ENCODE results near the gene GBA3.

Gene GBA3

DNA sequence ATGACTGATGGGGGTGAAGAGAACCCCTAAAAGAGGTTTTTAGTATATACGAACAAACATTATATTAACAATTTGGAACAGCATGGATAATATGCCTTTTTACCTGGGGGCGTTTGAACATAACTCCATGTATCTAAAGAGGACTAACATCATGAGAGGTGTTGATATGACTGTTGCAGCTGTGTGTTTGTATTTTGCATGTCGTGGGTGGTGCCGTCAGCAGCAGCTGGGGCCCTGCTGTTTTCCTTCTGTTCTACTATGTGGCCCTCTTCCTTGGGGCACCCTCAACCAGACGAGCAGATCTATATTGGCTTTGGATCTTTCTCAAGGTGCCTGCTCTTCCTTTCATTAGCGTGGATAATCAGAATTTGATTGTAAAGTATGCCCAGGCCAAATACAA is 11.2 kb downstream of the GBA3 start:
- DNase-seq: no peak

DNA sequence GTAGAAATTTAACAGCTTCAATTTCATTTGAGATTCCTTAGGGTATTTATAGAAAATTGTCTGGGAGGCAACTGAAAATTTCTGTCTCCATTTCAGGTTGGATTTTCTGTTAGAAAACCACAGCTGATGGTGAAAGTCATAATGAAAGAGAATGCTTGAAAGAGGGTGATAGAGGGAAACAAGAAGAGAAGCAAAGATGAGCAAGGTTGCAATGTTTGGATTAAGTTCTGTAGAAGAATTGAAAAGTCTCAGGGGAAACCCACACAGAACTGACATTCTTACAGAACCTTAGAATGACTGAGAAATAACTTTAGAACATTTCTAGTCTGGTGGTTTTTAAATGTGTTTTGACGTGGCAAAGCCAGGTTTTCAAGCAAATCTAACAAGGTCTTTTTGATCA is 14.7 kb downstream of the GBA3 start:
- no peak for DNase-seq

DNA sequence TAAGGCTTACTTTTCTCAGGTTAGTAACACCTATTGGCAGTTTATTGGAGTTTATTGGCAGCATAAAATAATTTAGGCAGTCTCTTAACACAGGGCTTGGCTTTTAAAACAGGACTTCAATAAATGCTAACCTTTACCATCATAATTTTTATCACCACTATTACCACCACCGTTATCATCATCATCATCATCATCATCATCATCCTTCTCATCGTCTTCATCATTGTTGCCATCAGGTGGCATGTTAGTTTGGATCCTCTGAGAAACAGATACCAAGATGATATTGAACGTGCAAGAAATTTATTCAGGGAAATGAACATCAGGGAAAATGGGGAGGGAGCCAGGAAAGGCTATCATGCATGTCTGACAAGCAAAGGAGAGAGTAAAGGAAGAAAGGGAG is 16.2 kb downstream of the GBA3 start:
- no peak for DNase-seq

DNA sequence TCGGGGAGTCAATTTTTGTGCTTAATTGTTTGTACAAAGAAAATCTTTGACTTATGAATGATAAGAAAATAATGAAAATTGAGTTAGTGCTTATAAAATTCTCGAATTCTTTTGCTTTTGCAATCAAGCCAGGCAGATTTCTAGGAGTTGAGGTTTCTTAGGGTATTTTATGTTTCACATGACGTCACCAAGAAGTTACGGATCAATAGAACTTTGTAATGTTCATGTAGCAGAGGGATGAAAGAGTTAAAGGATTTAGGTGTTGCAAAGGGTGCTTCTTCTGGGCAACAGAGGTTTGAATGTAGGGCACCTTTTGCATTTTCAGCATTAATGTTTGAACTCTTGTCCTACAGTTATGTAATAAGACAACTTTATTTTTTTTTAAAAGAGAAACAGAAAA is 19.4 kb downstream of the GBA3 start:
- DNase-seq: no peak

GRCh38 chr4:22712529-22712928 is 19.8 kb downstream of the GBA3 start:
- DNase-seq: no peak

GRCh38 chr4:22713841-22714240 is 21.1 kb downstream of the GBA3 start:
- DNase-seq: no peak

DNA sequence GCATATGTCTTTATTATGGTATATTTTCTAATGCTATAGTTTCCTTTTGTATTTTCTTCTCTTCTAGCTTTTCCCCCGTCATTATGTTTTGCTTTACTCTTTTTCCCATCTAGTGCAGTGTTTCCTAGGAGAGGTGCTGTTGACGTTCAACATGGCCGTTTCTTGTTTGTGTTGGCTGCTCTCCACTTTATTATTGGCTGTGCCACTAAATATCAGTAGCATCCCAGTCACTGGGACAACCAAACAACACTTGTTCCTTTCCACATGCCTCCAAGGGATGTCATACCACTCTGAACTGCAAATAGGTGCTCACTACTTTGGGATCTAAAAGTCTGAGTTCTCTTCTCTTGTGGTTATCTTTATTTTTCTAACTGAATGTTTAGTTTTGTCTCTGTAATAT is 26.5 kb downstream of the GBA3 start:
- DNase-seq: no peak

- no peak for DNase-seq
Measured at GRCh38 chr4:22720091-22720490, 27.4 kb downstream of the GBA3 start.

DNA sequence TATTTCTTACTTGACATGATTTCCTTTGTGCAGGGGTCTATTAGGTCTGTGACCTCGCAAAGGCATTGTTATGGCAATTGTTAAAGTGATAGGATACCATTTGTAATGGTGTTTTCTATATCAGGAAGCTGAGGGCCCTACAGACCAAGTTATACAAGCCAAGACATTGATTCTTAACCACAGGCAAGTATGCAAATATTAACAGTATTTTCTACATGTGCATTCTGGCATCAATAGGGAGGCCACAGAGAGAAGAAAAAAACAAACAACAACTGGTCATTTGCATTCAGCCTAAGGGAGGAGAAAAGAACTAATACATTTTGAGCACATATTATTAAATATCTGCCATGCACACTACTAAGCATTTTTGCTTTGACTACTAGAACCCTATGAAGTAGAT is 28.5 kb downstream of the GBA3 start:
- DNase-seq: no peak

GRCh38 chr4:22730021-22730420 is 37.3 kb downstream of the GBA3 start:
- DNase-seq: no peak

DNA sequence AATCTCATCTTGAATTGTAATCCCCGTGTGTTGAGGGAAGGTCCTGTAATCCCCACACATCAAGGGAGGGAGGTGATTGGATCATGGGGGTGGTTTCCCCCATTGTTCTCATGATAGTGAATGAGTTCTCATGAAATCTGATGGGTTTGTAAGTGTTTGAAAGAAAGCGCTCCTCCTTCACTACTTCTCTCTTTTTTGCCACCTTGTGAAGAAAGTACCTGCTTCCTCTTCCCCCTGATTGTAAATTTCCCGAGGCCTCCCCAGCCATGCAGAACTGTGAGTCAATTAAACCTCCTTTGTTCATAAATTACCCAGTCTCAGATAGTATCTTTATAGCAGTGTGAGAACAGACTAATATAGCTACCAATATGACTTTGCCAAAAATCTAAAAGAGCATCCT is 41.1 kb downstream of the GBA3 start:
- DNase-seq: no peak

DNA sequence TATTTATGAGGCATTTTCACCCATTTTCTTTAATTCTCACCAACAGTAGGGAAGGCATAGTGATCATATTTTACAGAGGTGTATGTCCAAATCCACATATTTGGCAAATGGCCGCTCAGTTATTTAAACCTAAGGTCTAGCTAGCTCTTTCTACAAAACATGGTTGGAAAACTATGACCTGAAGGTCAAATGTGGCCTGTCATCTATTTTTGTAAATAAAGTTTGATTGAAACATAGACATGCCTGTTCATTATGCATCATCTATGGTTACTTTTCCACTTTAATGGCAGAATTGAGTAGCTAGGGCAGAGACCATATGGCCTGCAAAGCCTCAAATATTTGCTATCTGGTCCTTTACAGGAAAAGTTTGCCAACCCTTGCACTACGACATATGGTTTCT is 44.2 kb downstream of the GBA3 start:
- DNase-seq: no peak

- no peak for DNase-seq
Measured at GRCh38 chr4:22739968-22740367, 47.2 kb downstream of the GBA3 start.

DNA sequence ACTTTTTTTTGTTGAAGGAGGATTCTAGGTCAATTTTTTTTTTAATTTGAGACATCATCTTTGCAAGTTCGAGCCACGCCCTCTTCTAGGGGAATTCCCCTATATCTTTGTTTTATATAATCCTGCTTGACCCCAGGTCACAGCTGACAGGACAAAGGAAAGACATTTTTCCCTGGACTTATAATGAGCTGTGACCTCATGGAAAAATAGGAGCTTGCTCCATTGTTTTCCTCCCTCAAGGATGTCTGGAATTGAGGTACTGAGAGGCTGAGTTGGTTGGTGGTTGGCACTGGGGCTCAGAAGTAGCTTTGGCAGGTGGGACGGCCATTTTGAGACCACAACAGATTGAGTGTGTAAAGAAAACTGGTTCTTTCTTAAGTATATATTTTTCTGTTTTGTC is 49.0 kb downstream of the GBA3 start:
- no peak for DNase-seq

- DNase-seq: no peak
Measured at GRCh38 chr4:22743290-22743689, 50.6 kb downstream of the GBA3 start.

DNA sequence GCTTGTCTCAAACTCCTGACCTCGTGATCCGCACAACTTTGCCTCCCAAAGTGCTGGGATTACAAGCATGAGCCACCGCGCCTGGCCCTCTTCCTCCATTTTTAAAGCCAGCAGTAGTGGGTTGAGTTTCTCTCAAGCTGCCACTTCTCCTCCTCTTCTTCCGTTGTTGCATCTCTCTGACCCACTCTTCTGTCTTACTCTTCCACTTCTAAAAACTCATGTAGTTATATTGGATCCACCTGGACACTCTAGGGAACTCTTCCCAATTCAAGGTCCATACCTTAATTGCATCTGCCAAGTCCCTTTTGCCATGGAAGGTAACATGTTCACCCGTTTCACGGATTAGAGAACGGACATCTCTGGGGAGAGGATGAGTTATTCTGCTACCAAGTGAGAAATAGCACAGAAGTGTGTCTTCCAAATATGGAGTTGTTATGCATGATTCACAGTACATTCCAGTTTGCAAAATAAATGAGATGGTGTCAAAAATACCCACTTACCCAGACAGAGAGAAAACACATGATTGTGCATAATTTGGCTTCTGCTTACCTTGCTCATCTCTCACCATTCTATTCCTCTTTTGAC is 51.8 kb downstream of the GBA3 start:
- no peak for DNase-seq

GRCh38 chr4:22745234-22745633 is 52.5 kb downstream of the GBA3 start:
- no peak for DNase-seq

GRCh38 chr4:22754116-22754515 is 61.4 kb downstream of the GBA3 start:
- no peak for DNase-seq

DNA sequence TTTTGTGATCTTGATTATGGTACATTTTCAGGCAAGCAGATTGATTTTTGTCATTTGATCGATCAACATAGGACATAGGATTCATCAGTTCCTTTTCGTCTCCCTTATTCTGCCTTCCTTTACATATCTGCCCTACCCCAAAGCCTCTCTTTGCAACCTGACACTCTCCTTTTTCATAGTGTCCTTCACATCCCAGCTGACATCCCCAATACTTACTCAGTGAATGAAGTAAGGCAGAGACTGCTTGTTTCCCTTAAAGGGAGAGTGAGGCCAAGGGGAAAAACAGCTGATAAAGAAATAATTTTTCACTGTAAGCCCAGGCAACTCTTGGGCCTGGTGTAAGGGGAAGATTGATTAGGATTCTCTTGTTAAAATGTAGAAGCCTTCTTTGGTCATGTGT is 69.8 kb downstream of the GBA3 start:
- DNase-seq: no peak

DNA sequence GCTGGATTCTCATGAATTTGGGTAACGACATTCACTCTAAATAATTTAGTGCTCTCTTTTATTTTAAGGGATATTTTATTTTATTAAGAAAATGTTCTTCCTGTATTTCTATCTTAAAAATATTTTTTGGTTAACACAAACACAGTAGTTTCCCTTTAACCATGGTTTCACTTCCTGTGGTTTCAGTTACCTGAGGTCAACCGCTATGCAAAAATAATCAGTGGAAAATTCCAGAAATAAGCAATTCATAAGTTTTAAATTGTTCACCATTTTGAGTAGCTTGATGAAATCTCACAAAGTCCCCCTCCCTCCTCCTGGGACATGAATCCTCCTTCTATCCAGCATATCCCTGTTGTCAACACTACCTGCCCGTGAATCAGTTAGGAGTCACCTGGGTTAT is 71.4 kb downstream of the GBA3 start:
- DNase-seq: no peak

DNA sequence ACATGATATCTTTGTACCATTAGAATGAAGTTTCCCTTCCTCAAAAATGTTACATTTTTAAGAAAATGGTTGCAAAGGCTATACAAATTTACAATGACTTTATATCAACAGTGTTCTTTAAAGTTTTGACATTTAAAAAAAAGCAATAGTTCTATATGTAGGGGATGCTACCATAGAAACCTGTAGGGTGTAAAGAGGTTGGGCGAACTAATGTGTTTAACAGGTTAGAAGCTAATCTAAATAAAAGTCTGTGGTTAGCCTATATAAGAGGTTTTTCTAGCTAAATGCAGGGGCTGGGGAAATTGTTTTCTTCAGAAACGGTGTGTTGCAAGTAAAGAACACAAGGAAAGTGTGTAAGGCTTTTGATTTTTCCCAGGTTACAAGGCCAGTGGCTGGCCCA is 73.3 kb downstream of the GBA3 start:
- DNase-seq: no peak

- no peak for DNase-seq
Measured at GRCh38 chr4:22778547-22779163, 85.9 kb downstream of the GBA3 start.

DNA sequence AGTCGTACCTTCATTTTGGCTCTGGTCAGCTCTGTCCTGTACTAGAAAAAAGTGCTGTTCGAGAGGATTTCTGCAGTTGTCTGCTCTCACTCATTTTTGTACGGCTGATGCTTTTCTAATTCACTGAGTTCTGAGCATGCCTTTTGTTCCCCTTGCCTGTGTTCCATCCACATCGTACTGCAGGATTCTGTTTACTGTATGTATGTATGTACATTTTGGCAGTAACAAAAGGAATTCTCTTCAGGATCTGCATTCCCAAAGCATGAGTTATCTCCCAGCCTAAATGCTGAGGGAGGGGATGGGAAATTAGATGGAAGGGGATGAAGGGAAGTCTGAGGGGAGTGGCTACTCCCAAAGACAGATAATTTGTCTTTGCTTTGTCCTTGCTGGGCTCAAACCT is 87.6 kb downstream of the GBA3 start:
- DNase-seq: no peak

DNA sequence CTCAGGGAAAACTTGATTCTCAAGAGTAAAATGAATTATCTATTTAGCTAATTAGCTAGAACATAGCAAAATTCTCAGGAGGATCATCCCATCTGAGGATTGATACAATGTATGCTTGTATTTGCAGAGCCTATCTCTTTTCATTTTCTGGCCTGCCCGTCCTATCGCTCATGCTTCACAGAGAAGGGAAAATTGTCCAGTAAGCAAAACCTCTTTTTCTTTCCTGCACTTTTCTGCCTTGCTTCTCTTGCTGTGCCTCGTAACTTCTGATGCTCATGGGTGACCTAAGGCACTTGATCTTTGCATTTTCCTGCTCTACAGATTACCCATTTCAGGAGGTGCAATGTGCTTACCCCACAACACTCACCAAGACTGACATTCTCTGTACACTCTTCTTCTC is 88.1 kb downstream of the GBA3 start:
- DNase-seq: no peak

DNA sequence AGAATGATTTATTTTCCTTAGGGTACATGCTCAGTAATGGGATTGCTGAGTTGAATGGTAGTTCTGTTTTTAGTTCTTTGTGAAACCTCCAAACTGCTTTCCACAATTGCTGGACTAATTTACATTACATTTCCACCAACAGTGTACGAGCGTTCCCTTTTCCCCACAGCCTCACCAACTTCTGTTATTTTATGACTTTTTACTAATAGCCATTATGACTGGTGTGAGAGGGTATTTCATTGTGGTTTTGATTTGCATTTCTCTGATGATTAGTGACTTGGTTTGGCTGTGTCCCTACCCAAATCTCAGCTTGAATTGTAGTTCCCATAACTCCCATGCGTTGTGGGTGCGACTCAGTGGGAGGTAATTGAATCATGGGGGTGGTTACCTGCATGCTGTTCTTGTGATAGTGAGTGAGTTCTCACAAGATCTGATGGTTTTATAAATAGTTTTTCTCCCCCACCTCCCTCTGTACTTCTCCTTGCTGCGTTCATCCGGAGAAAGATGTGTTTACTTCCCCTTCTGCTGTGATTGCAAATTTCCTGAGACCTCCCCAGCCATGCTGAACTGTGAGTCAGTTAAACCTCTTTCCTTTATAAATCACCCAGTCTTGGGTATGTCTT is 95.1 kb downstream of the GBA3 start:
- no peak for DNase-seq
